ENCODE measurements around the gene STOM.

GRCh38 chr9:121405899-121406298 is 35.8 kb upstream of the STOM start:
- TF ChIP-seq CTCF (IDR thresholded peaks at IDR 0.05) (no peak), EP300 (IDR thresholded peaks at IDR 0.05) (no peak), POLR2AphosphoS5 (IDR thresholded peaks at IDR 0.05) (no peak)

All from gastroesophageal sphincter (tissue), 3 donors.